ENCODE results near the gene SYPL1. TPM values are rescaled to one million over a fixed set of nuclear protein-coding genes. Genes with fewer than 3 reads are reported as not detected.
A peak's percentile ranks its signal among the peaks of the same experiment; 100 is the strongest.

Gene SYPL1
- total and polyA plus RNA-seq, 12 donors: 58.5 to 121 (median 75.1) TPM

GRCh38 chr7:106121189-106121810, 9.2 kb upstream of the SYPL1 start:
- no peaks in the 10 kb centered on the region for H3K36me3 ChIP-seq
- DNase-seq (no peak), ATAC-seq (no peak)
- no peak for TF ChIP-seq CTCF (IDR thresholded peaks at IDR 0.05)
- no peaks in the 10 kb centered on the region for H3K9me3 ChIP-seq
- WGBS, 2 donors: 57 to 63% methylated on average over 3 of the region's 3 CpGs
- H3K27me3 ChIP-seq: no peaks in the 10 kb centered on the region
- no peak overlapping the region for H3K4me3 ChIP-seq
- intact Hi-C loops (cut with DNase I): no loop called here
- peak overlapping the region in 5 of 10 donors; percentile 10 to 60 (median 54) for H3K27ac ChIP-seq
- H3K4me1 ChIP-seq: peaks cover 3 to 57% (median 34%) of the 10 kb centered on the region in 9 donors

- no peak for TF ChIP-seq CTCF (IDR thresholded peaks at IDR 0.05)
- Histone ChIP-seq H3K9me3 (no peaks in the 10 kb centered on the region), H3K4me1 (peaks cover 3 to 49% (median 27%) of the 10 kb centered on the region in 9 donors), H3K27me3 (no peaks in the 10 kb centered on the region), H3K36me3 (no peaks in the 10 kb centered on the region), H3K27ac (peak overlapping the region in 6 of 10 donors; percentile 30 to 83 (median 54)), H3K4me3 (no peak overlapping the region)
- DNase-seq (no peak), ATAC-seq (no peak)
- intact Hi-C loops (cut with DNase I): no loop called here
- 84 to 91% methylated on average over 2 of the region's 2 CpGs for WGBS, 2 donors
These were observed 8.4 kb upstream of the SYPL1 start for GRCh38 chr7:106120500-106120899.

- no peaks in the 10 kb centered on the region for H3K27me3 ChIP-seq
- ATAC-seq: no peak
- no peak for TF ChIP-seq CTCF (IDR thresholded peaks at IDR 0.05)
- no peak overlapping the region for H3K4me3 ChIP-seq
- intact Hi-C loops (cut with DNase I): loop anchor here in 1 of 10 donors (10.0 kb wide), 1 partner anchor 55 kb away; no protein-coding TSS in a partner anchor
- 60 to 67% methylated on average over 3 of the region's 3 CpGs for WGBS, 2 donors
- H3K4me1 ChIP-seq: peaks cover 0 to 44% (median 27%) of the 10 kb centered on the region in 9 donors
- H3K9me3 ChIP-seq: no peaks in the 10 kb centered on the region
- peak overlapping the region in 5 of 10 donors; percentile 48 to 83 (median 55) for H3K27ac ChIP-seq
- DNase-seq: no peak
- H3K36me3 ChIP-seq: no peaks in the 10 kb centered on the region
These were observed 7.6 kb upstream of the SYPL1 start for GRCh38 chr7:106119719-106120118.

- intact Hi-C loops (cut with DNase I): loop anchor here in 1 of 10 donors (10.0 kb wide), 1 partner anchor 53 kb away; no protein-coding TSS in a partner anchor
- no peaks in the 10 kb centered on the region for H3K9me3 ChIP-seq
- no peak overlapping the region for H3K4me3 ChIP-seq
- DNase-seq: peak in 1 of 2 donors; percentile 35
- peak; percentile 44 to 96 (median 78) for ATAC-seq
- no peak for TF ChIP-seq CTCF (IDR thresholded peaks at IDR 0.05)
- peaks cover 0 to 46% (median 22%) of the 10 kb centered on the region in 9 donors for H3K4me1 ChIP-seq
- no peaks in the 10 kb centered on the region for H3K27me3 ChIP-seq
- no peaks in the 10 kb centered on the region for H3K36me3 ChIP-seq
- 53 to 71% methylated on average over 9 of the region's 9 CpGs for WGBS, 2 donors
- peak overlapping the region in 9 of 10 donors; percentile 47 to 83 (median 62) for H3K27ac ChIP-seq
These were observed 5.9 kb upstream of the SYPL1 start for GRCh38 chr7:106117786-106118544.
